Left forelimb (tissue), 1 donor: ENCODE data around the gene HMGN4.
A peak's percentile ranks its signal among the peaks of the same experiment; 100 is the strongest.
"Not testable (repeated sequence)": the region's sequence is repeated elsewhere in the genome, so short reads cannot be mapped to it uniquely, and the experiment has no call there.

Source experiments
- DNase-seq: peaks from one replicate; pipeline ENCODE4 v3.0.0-alpha.2; 2018; ENCODE audit warnings: low spot score

HMGN4 gene

DNA sequence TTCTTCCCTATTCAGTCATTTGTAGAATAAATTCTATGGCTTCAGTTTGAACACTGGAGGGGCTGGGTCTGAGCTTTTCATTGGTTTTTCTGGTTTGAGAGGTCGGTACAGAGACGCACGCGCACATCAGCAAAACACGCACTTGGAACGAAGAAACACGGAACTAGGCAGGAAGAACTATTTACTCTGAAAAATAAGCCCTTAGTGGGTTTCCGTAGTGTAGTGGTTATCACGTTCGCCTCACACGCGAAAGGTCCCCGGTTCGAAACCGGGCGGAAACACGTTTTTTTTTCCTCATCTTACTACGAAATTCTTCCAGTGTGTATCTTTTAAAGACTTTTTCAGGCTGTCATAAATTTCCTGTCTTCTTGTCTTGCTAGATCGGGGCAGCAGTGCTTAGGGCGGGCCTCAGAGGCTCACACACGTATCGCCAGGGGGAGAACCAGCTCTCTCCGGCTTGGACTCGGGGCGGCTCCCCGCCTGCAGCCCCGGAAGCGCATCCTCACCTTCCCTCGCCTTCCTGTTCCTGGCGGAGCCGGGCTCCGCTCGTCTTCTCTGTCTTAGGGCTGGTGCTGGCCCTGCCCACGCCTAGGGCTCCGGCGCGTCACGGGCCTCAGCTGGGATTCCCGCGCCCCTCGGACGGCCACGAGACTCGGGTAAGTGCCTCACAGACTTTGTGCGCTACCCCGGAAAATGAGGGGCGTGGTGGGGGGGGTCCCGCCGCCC, at the start of gene HMGN4:
TSS of gene HMGN4 (plus strand) at position 521 of the 726 bp plus-strand sequence. CDS start 6,841 bp downstream, outside the sequence.
- DNase-seq: peak; percentile 90

DNA sequence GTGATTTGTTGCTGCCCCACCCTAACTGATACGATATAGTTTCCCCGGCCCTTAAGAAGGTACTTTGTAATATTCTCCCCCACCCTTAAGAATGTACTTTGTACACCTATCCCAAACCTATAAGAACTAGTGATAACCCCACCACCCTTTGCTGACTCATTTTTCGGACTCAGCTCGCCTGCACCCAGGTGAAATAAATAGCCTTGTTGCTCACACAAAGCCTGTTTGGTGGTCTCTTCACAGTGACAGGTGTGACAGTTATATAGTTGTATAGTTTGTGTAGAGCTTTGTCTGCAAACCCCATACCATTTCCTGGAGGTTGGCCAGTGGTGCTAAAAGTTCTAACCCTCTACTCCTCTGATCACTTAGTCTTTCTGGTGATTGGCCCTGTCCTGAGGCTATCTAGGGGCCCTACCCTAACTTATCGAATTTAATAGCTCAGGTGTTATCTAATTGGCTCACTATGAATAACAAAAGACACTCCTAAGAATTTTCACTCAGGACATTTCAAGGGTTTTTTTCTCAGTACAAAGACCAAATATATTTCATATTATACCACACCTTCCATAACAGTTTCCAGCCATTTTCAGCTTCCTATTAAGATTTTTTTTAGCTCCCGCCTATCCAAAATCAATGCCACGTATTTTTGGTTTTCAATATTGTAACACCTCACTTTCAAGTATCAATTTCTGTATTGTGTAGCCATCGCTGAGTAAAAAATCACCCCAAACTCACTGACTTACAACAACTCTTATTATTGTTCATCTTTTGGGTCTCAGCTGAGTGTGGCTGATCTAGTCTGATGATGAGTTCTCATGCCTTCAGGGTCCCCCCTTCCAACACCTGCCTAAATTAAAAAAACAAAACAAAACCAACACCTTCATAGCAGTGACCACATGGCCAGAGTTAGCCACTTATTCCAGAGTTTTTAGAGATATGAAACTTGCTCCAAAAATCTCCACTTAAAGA, 47.9 kb upstream of the HMGN4 start:
- DNase-seq: no peak

GRCh38 chr6:26491604-26492003, 46.6 kb upstream of the HMGN4 start:
- no peak for DNase-seq

DNA sequence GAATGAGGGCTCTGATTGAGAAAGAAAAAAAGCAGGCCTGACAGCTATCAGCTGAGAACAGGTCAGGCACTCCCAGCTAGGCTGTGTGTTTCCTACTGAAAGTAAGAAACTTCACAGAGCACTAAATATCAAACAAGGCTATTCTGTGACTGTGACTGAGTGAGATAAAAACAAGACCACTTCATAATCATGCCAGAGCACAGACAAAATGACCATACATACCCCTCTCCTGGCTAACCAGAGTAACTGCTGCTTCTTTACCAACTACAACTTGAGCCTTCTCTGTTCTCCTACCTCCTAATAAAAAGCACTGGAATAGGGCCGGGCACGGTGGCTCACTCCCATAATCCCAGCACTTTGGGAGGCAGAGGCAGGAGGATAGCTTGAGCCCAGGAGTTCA, 44.9 kb upstream of the HMGN4 start:
- DNase-seq: no peak

DNA sequence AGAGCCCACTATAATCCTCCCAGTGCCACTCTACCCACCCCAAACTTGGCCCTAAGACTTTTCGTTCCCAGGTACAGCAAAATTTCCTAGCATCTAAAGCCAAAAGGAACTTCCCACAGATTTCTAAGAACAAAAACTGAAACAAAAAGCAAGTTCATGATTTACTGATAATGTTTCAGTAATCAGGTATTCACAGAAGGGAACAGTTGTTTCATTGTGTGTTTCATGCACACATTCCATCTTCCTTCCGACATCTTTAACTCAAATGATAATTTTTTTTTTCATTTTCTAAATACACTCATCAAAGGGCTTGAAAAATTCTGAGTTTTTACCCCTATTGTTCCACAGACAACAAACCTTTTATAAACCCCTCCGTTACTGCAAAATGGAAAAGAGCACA, 44.0 kb upstream of the HMGN4 start:
- no peak for DNase-seq

GRCh38 chr6:26495281-26495680, 42.9 kb upstream of the HMGN4 start:
- DNase-seq: no peak

GRCh38 chr6:26497610-26498009, 40.6 kb upstream of the HMGN4 start:
- no peak for DNase-seq

- no peak for DNase-seq
Measured at GRCh38 chr6:26500102-26500501, 38.1 kb upstream of the HMGN4 start, which contains the start of gene BTN1A1. Gene BTN1A1, plus strand, starts transcription at chr6:26500303. Its CDS starts 984 bp downstream, at chr6:26501287.

DNA sequence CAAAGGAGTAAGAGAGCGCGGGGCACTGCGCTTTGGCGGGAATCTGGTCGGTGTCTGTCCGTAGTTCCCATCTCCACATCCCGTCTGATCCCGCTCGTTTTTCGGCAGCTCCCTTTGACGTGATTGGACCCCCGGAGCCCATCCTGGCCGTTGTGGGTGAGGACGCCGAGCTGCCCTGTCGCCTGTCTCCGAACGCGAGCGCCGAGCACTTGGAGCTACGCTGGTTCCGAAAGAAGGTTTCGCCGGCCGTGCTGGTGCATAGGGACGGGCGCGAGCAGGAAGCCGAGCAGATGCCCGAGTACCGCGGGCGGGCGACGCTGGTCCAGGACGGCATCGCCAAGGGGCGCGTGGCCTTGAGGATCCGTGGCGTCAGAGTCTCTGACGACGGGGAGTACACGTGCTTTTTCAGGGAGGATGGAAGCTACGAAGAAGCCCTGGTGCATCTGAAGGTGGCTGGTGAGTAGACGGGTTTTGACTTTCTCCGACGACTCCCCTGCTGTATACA, 36.6 kb upstream of the HMGN4 start:
- DNase-seq: no peak

DNA sequence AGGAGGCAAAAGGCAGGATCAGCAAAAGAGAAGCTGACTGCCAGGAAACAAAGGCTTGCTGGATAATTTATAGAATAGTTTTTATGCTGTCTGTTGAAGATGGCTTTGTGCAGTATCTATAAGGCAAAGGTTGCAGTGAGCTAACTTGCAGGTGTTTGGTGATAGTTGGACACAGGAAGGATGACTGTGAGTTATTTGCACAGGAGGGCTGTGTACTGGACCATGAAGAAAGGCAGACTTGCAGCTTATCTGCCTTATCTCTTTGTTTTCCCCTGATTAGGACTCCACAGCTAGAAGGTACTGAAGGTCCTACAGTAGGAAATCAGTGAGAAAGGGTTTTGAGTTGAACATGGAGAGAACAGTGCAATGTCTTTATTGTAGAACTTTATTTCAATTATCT, 36.0 kb upstream of the HMGN4 start:
- DNase-seq: no peak

DNA sequence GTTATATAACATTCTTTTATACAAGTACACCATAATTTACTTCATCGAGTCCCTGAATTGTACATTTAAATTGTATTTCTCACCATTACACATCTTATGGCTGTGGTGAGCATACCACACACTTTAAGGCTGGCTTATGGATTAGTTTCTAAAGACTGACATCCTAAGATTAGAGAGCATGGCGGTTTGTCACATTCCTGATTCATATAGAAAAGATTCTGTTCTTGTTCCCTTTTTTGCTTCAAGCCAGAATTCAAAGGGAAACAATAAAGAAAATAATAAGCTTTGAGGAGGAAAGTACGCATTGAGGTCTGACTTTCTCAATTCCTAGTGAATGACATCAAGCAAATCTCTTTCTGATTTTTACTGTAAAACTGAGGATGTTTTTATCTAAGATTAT, 35.5 kb upstream of the HMGN4 start:
- no peak for DNase-seq

GRCh38 chr6:26507658-26508057, 30.5 kb upstream of the HMGN4 start:
- no peak for DNase-seq

- not testable (repeated sequence) for DNase-seq
Measured at GRCh38 chr6:26511033-26511432, 27.1 kb upstream of the HMGN4 start.

GRCh38 chr6:26514984-26515383, 23.2 kb upstream of the HMGN4 start:
- no peak for DNase-seq

DNA sequence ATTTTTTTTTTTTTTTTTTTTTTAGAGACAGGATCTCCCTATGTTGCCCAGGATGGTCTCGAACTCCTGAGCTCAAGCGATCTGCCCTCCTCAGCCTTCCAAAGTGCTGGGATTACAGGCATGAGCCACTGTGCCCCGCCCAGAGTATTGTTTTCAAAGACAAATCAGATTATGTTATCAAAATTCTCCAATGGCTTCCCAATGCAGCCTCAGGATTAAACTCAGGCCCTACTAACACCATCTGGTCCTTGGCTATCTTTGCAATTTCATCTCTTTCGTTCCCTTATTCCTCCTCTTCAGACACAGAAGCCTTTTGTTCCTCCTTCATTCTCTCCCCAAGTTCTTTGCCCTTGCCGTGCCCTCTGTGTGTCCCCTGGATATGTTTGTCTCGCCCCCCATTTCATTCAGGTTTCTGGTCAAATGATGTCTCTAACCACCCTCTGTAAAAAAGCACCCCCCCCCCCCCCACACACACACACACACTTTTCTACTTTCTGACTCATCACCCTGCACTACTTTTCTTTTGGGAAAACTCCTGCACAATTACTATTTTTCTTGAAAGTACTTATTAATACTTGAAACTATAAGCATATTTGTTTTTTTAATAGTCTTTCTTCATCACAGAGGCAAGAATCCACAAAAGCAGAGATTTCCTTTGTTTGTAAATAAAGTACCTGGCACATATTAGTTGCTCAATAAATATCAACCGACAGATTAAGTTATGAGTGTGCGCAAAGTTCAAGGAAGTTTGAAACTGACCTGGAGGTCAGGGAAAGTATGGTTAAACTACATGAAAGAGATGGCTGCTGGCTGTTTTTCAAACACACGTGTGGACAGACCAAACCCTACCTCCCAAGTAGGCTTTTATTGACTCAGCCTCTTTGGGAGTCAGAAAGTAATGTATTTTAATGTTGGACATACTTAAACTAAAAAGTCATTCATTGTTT, 21.4 kb upstream of the HMGN4 start:
- DNase-seq: no peak

DNA sequence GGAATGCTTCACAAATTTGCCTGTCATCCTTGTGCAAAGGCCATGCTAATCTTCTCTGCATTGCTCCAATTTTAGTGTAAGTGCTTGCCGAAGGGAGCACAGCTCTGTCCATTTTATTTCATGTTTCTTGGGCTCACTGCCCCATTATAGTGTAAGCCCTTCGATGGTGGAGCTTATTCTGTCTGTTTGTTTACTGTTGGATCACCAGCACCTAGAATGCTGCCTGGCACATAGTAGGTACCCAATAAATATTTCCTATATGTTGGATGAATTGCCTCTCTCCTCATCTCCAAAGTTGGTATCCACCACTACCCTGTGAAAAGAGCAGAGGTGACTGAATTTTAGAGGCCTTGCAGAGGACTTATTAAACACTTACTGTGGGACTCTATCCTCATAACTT, 18.8 kb upstream of the HMGN4 start:
- no peak for DNase-seq

- no peak for DNase-seq
Measured at GRCh38 chr6:26520237-26520849, 17.8 kb upstream of the HMGN4 start.

GRCh38 chr6:26520850-26521599, 17.1 kb upstream of the HMGN4 start:
- peak; percentile 92 for DNase-seq

GRCh38 chr6:26521600-26522391, 16.4 kb upstream of the HMGN4 start:
- peak; percentile 88 for DNase-seq
